HepG2 (cell line): ENCODE measurements around the gene LINGO1. TPM values are rescaled to one million over a fixed set of nuclear protein-coding genes. Genes with fewer than 3 reads are reported as not detected.

ENCODE experiments used
- ATAC-seq: fragments of 200-7000 bp; cut with Tn5 transposase; 3 replicates; pipeline ENCODE4 v1.9.1; 2020; ENCODE audit warnings: mild to moderate bottlenecking, moderate library complexity
- BruUV-seq: library from RNA; stranded (reverse); fragments of 400-500 nt; replicated peaks from 2 replicates; lab custom pipeline; 2021; lab: Mats Ljungman, UMichigan
- CTCF ChIA-PET: fragments of 300-600 bp; formaldehyde crosslinking; extraction: SDS; loops from one replicate; lab custom pipeline; 2021; ENCODE audit warnings: low total read pairs, inconsistent platforms, low intra/inter-chr PET ratio; lab: Yijun Ruan, JAX
- POLR2A ChIA-PET: fragments of 350-600 bp; sonication (Branson Sonifier 250); formaldehyde crosslinking; loops from one replicate; lab custom pipeline; 2020; ENCODE audit warnings: antibody characterized with exemption, inconsistent platforms; lab: Yijun Ruan, JAX
- DNase-seq: peaks from one replicate; pipeline ENCODE4 v3.0.0-alpha.2; 2015; ENCODE audit warnings: low spot score
- FAIRE-seq: peaks from 3 replicates; lab custom pipeline; 2011; peaks lifted over from hg19 to GRCh38; lab: Jason Lieb, UNC
- H2AFZ ChIP-seq: one replicate; pipeline ENCODE4 v1.6.1; 2011; ENCODE audit warnings: low read length, inconsistent platforms
- H3K27ac ChIP-seq: fragments of 300-600 bp; 3 replicates; pipeline ENCODE4 v1.8.0; 2011; ENCODE audit warnings: mixed run types, mild to moderate bottlenecking, mixed read lengths, low read length, inconsistent platforms; ENCODE audit not compliant: insufficient read depth; ENCODE audit errors: extremely low read length
- H3K27me3 ChIP-seq, 2 experiments: fragments of 200-600 bp in 1 of 2; 2 replicates in 1 of 2; 3 replicates in 1 of 2; pipeline versions ENCODE4 v1.6.0 to v1.8.0; 2011; ENCODE audit warnings: low read length in 2 of 2, mild to moderate bottlenecking in 2 of 2, moderate library complexity in 2 of 2, inconsistent platforms in 1 of 2; ENCODE audit not compliant: insufficient read depth in 2 of 2, control insufficient read depth in 1 of 2
- H3K36me3 ChIP-seq, 2 experiments: fragments of 200-600 bp in 1 of 2; replicated peaks in 1 of 2; 2 replicates in 1 of 2; 3 replicates in 1 of 2; pipeline versions ENCODE4 v1.5.1 to v1.8.0; 2011; ENCODE audit warnings: low read length in 2 of 2, inconsistent platforms in 1 of 2; ENCODE audit not compliant: insufficient read depth in 2 of 2, control insufficient read depth in 1 of 2
- H3K4me1 ChIP-seq: 2 replicates; pipeline ENCODE4 v1.5.1; 2012; ENCODE audit warnings: low read length, inconsistent platforms; ENCODE audit not compliant: insufficient read depth
- H3K4me2 ChIP-seq: 2 replicates; pipeline ENCODE4 v1.6.0; 2011; ENCODE audit warnings: low read depth, low read length, inconsistent platforms
- H3K4me3 ChIP-seq, 3 experiments: fragments of 200-600 bp in 1 of 3; sonication (generic), shearing (Covaris generic) in 1 of 3; replicated peaks in 1 of 3; 2 replicates each; pipeline ENCODE4 v1.5.1; 2011 to 2016; ENCODE audit warnings: low read length in 3 of 3, inconsistent platforms in 2 of 3, low read depth in 2 of 3, mild to moderate bottlenecking in 2 of 3, control low read depth in 1 of 3, mixed read lengths in 1 of 3; ENCODE audit not compliant: insufficient read depth in 1 of 3
- H3K79me2 ChIP-seq: one replicate; pipeline ENCODE4 v1.6.1; 2011; ENCODE audit warnings: low read length, inconsistent platforms; ENCODE audit not compliant: insufficient read depth
- H3K9ac ChIP-seq: 2 replicates; pipeline ENCODE4 v1.6.0; 2011; ENCODE audit warnings: mild to moderate bottlenecking, low read depth, low read length, inconsistent platforms; ENCODE audit not compliant: insufficient read depth
- H3K9me3 ChIP-seq: 2 replicates; pipeline ENCODE4 v1.5.1; 2012; ENCODE audit warnings: mild to moderate bottlenecking, low read length
- H4K20me1 ChIP-seq: 2 replicates; pipeline ENCODE4 v1.6.0; 2011; ENCODE audit warnings: inconsistent platforms, mild to moderate bottlenecking, low read length, moderate library complexity; ENCODE audit not compliant: insufficient read depth
- FIP1L1 ChIP-seq: fragments of 200-400 bp; formaldehyde crosslinking; IDR thresholded peaks from 2 replicates; pipeline ENCODE4 v1.6.1; 2018; ENCODE audit warnings: low read depth, mild to moderate bottlenecking, low read length, moderate library complexity, borderline replicate concordance; ENCODE audit not compliant: insufficient read depth
- NR3C1 ChIP-seq: sonication (generic); formaldehyde crosslinking; IDR thresholded peaks from 2 replicates; pipeline ENCODE4 v1.4.0; 2020; ENCODE audit warnings: missing genetic modification reagents
- PBX3 ChIP-seq: sonication (generic); formaldehyde crosslinking; IDR thresholded peaks from 2 replicates; pipeline ENCODE4 v1.8.1; 2023; ENCODE audit warnings: missing genetic modification reagents, inconsistent platforms, borderline replicate concordance
- PITX1 ChIP-seq: sonication (generic); formaldehyde crosslinking; IDR thresholded peaks from 2 replicates; pipeline ENCODE4 v1.5.1; 2020; ENCODE audit warnings: mild to moderate bottlenecking, missing genetic modification reagents
- STAT6 ChIP-seq: sonication (generic); formaldehyde crosslinking; IDR thresholded peaks from 2 replicates; pipeline ENCODE4 v1.4.0; 2020; ENCODE audit warnings: missing genetic modification reagents, mild to moderate bottlenecking, borderline replicate concordance
- ZFYVE20 ChIP-seq: sonication (generic); formaldehyde crosslinking; IDR thresholded peaks from 2 replicates; pipeline ENCODE4 v1.8.0; 2023; ENCODE audit warnings: low read depth, mild to moderate bottlenecking, moderate library complexity, missing genetic modification reagents, borderline replicate concordance
- ZNF318 ChIP-seq: sonication (generic); formaldehyde crosslinking; IDR thresholded peaks from 2 replicates; pipeline ENCODE4 v1.4.0; 2020; ENCODE audit warnings: mild to moderate bottlenecking, missing genetic modification reagents
- ZNF33A ChIP-seq: sonication (generic); formaldehyde crosslinking; IDR thresholded peaks from 2 replicates; pipeline ENCODE4 v1.5.1; 2020; ENCODE audit warnings: missing genetic modification reagents, mild to moderate bottlenecking, moderate library complexity, borderline replicate concordance
- ZNF496 ChIP-seq: sonication (generic); formaldehyde crosslinking; IDR thresholded peaks from 2 replicates; pipeline ENCODE4 v1.8.1; 2023; ENCODE audit warnings: mild to moderate bottlenecking, moderate library complexity, missing genetic modification reagents; ENCODE audit not compliant: insufficient replicate concordance
- ZNF879 ChIP-seq: sonication (generic); formaldehyde crosslinking; IDR thresholded peaks from 2 replicates; pipeline ENCODE4 v1.8.1; 2023; ENCODE audit warnings: missing genetic modification reagents
- ZNF891 ChIP-seq: sonication (generic); formaldehyde crosslinking; IDR thresholded peaks from 2 replicates; pipeline ENCODE4 v1.5.0; 2020; ENCODE audit warnings: mild to moderate bottlenecking, missing genetic modification reagents
- WGBS: methylation state at CpG from one replicate; pipeline ENCODE4 v1.1.6; 2017; ENCODE audit warnings: low lambda C conversion rate; 5-methylcytosine and 5-hydroxymethylcytosine counted together
- in situ Hi-C: cut with HindIII; loops from 2 replicates; pipeline ENCODE4 v1.10.0; 2017; ENCODE audit warnings: low pct_unique_long_range_greater_than_20kb; ENCODE audit not compliant: extremely low pct_ligation_motif_present
- intact Hi-C: fragments of 100-400 bp; cut with micrococcal nuclease; formaldehyde crosslinking; loops from one replicate; pipeline ENCODE4 v1.10.0; 2022; ENCODE audit not compliant: unreplicated experiment
- polyA plus RNA-seq, 8 experiments: library from polyadenylated mRNA; depleted of rRNA in 3 of 8; stranded (reverse) in 7 of 8; unstranded in 1 of 8; fragments of >200 nt; fragmentation: Illumina TruSeq in 4 of 8; extraction: Trizol in 4 of 8; gene quantifications; 2 replicates each; pipeline versions ENCODE4 v1.2.1 to v1.2.3, GENCODE V29; 2011 to 2016; ENCODE audit warnings: low read depth in 4 of 8, missing spikeins in 1 of 8, mixed read lengths in 1 of 8; ENCODE audit not compliant: insufficient read depth in 1 of 8
- total RNA-seq, 5 experiments: library from RNA; depleted of rRNA; stranded (reverse); fragments of >200 nt; fragmentation: Illumina TruSeq; extraction: Trizol; gene quantifications; 2 replicates each; pipeline ENCODE4 v1.2.3, GENCODE V29; 2016; ENCODE audit warnings: low read depth in 1 of 5

Gene LINGO1
- total and polyA plus RNA-seq, 2 of the 13 experiments (the other 11 are each of a cell fraction or from before 2014, with no cell fraction given): 0.07 TPM; not detected in 1

GRCh38 chr15:77658304-77658703 lies 25.6 kb upstream of the LINGO1 start:
- H3K4me1 ChIP-seq: no peaks in the 10 kb centered on the region
- H3K27me3 ChIP-seq: peaks cover 3 to 17% of the 10 kb centered on the region in 2 experiments
- in situ Hi-C loops: no loop called here
- H3K4me3 ChIP-seq: no peak overlapping the region
- no peak overlapping the region for H3K4me2 ChIP-seq
- ATAC-seq (no peak), DNase-seq (no peak), FAIRE-seq (no peak)
- no peak overlapping the region for H3K9ac ChIP-seq
- no peak overlapping the region for H2AFZ ChIP-seq
- H3K79me2 ChIP-seq: no peaks in the 10 kb centered on the region
- ChIA-PET CTCF (no interaction called here), POLR2A (no interaction called here)
- no TSS peak for BruUV-seq
- 43% methylated on average over 6 of the region's 6 CpGs for WGBS
- no peak overlapping the region for H3K27ac ChIP-seq
- no peaks in the 10 kb centered on the region for H4K20me1 ChIP-seq
- H3K36me3 ChIP-seq: no peaks in the 10 kb centered on the region
- peaks cover 6% of the 10 kb centered on the region; the same call in 1 of the 2 replicates for H3K9me3 ChIP-seq
- intact Hi-C loops: loop anchor here (2.0 kb wide), 1 partner anchor 162 kb away; no protein-coding TSS in a partner anchor
- TF ChIP-seq ZNF891 (no peak), PITX1 (CRISPR knock-in tag) (no peak), ZNF318 (CRISPR knock-in tag) (no peak), PBX3 (CRISPR knock-in tag) (no peak), FIP1L1 (no peak), STAT6 (CRISPR knock-in tag) (no peak), ZFYVE20 (CRISPR knock-in tag) (no peak), ZNF496 (CRISPR knock-in tag) (no peak), ZNF33A (CRISPR knock-in tag) (no peak), NR3C1 (no peak), ZNF879 (CRISPR knock-in tag) (no peak)
